HG02798 (cell line): Measurements from ENCODE around the gene SLC25A5.
"Not testable (repeated sequence)": the region's sequence is repeated elsewhere in the genome, so short reads cannot be mapped to it uniquely, and the experiment has no call there.

ENCODE experiments used
- ATAC-seq: cut with Tn5 transposase; IDR thresholded peaks from one replicate; pipeline ENCODE4 v1.9.1; 2021; ENCODE audit warnings: mild to moderate bottlenecking; ENCODE audit not compliant: unreplicated experiment, poor library complexity

SLC25A5 gene

DNA sequence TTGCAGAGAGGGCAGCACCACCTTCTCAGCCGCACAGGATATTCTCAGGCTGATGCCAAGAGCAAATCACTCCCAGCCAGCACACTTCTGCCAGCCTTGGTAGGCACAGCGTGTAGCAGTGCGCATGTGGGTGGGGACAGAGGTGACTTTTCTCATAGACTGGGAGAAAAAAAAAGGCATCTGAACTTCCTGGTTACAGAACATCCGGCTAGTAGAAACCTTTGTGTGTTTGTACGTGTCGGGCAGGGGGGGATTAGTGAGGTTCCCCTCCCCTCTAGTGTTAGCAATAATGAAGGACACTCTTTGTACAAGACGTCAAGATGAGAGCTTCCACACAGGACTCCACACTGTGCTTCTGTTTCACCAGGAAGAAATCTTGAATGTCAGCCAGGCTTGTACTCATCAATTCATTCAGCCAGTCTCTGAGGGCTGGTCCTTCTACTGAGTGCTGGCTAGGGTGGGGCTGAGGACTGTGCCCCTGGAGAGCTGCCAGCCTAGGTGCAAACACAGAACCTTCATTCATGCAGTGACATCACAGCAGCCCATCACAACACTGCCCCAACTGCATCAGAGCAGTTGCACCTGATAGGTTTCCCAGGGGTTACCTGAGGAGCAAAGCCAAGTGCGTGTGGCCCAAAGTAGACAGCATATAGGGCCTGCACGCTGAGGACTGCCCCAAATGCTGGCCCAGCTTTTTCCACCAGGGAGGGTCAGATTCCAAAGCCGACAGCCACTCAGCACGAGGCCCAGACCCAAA is 34.7 kb downstream of the SLC25A5 start:
- ATAC-seq = no peak

GRCh38 chrX:119503484-119503861 is 35.2 kb downstream of the SLC25A5 start:
- ATAC-seq = no peak

DNA sequence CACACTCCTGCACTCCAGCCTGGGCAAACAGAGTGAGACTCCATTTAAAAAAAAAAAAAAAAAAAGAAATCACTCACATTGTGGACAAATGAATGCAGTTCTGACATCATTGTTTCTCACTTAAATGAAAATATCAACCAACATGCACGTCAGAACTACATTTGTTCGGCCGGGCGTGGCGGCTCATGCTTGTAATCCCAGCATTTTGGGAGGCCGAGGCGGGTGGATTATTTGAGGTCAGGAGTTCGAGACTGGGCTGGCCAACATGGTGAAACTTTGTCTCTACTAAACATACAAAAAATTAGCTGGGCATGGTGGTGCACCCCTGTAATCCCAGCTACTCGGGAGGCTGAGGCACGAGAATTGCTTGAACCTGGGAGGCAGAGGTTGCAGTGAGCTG is 36.9 kb downstream of the SLC25A5 start:
- not testable (repeated sequence) for ATAC-seq

- no peak for ATAC-seq
Measured at GRCh38 chrX:119505945-119506344, 37.7 kb downstream of the SLC25A5 start.

DNA sequence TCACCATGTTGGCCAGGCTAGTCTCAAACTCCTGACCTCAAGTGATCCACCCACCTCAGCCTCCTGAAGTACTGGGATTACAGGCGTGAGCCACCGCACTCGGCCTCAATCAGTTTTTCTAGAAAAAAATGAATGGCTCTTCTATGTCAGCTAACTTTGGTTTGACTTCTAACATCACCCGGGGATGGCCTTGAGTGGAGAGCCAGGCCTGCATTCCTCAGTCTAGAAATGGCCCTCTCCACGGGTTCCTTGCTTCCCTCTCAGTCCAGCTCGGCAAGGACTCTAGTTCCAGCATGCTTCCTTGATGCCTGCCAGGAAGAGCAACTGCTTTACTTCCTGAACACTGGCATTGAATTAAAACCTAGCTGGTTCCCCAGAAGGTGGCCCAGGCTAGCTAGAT is 39.0 kb downstream of the SLC25A5 start:
- ATAC-seq = no peak

- peak; percentile 78 for ATAC-seq
Measured at GRCh38 chrX:119512146-119512800, 44.0 kb downstream of the SLC25A5 start.

- peak; percentile 72 for ATAC-seq
Measured at GRCh38 chrX:119516157-119516702, 48.0 kb downstream of the SLC25A5 start.

- no peak for ATAC-seq
Measured at GRCh38 chrX:119518371-119518770, 50.1 kb downstream of the SLC25A5 start.
